Naive thymus-derived CD4-positive, alpha-beta T cell (primary cell): ENCODE results near the gene POC1B. TPM values are rescaled to one million over a fixed set of nuclear protein-coding genes. Genes with fewer than 3 reads are reported as not detected.

Experiments
- ATAC-seq: fragments of 150-1000 bp; cut with Tn5 transposase; 2 replicates; pipeline ENCODE4 v1.10.0; 2021; ENCODE audit warnings: mild to moderate bottlenecking, moderate library complexity
- CTCF ChIA-PET: fragments of 350-600 bp; sonication (Branson Sonifier 250); formaldehyde crosslinking; loops from one replicate; lab custom pipeline; 2021; ENCODE audit warnings: antibody characterized with exemption; lab: Charles Lee
- POLR2A ChIA-PET: fragments of 350-600 bp; sonication (Branson Sonifier 250); formaldehyde crosslinking; loops from one replicate; lab custom pipeline; 2021; ENCODE audit warnings: antibody characterized with exemption, inconsistent platforms; lab: Charles Lee
- DNase-seq, 9 donors: peaks; one replicate each; pipeline versions ENCODE4 v3.0.0 to v3.0.0-alpha.2; 2020 to 2022; ENCODE audit warnings: mixed read lengths in 1 of 9
- H3K27ac ChIP-seq: one replicate; pipeline ENCODE4 v1.7.0; 2013; ENCODE audit warnings: mild to moderate bottlenecking, low read depth, low read length, moderate library complexity
- H3K27me3 ChIP-seq, 2 donors: one replicate each; pipeline ENCODE4 v1.7.0; 2013; ENCODE audit warnings: low read length in 2 of 2, mild to moderate bottlenecking in 2 of 2, moderate library complexity in 2 of 2; ENCODE audit not compliant: control insufficient read depth in 2 of 2, insufficient read depth in 2 of 2
- H3K36me3 ChIP-seq, 3 experiments: 1 replicate in 2 of 3; 2 replicates in 1 of 3; pipeline ENCODE4 v1.7.0; 2013; ENCODE audit warnings: low read length in 3 of 3, mild to moderate bottlenecking in 3 of 3, moderate library complexity in 1 of 3; ENCODE audit not compliant: insufficient read depth in 3 of 3, control insufficient read depth in 2 of 3
- H3K4me1 ChIP-seq, 2 donors: one replicate each; pipeline ENCODE4 v1.7.0; 2013; ENCODE audit warnings: low read length in 2 of 2, mild to moderate bottlenecking in 2 of 2, moderate library complexity in 1 of 2; ENCODE audit not compliant: control insufficient read depth in 2 of 2, insufficient read depth in 2 of 2
- H3K4me3 ChIP-seq: 2 replicates; pipeline ENCODE4 v1.7.0; 2013; ENCODE audit warnings: mild to moderate bottlenecking, low read length
- H3K9me3 ChIP-seq, 3 experiments: 1 replicate in 2 of 3; 2 replicates in 1 of 3; pipeline ENCODE4 v1.7.0; 2013; ENCODE audit warnings: low read length in 3 of 3; ENCODE audit not compliant: control insufficient read depth in 2 of 3
- H3K27ac Mint-ChIP-seq, 9 donors: one replicate each; pipeline ENCODE4 v1.8.0; 2020 to 2022; ENCODE audit warnings: mixed read lengths in 9 of 9, mild to moderate bottlenecking in 8 of 9, moderate library complexity in 5 of 9, inconsistent platforms in 2 of 9
- H3K27me3 Mint-ChIP-seq, 5 donors: one replicate each; pipeline ENCODE4 v1.8.0; 2021 to 2022; ENCODE audit warnings: mixed read lengths in 5 of 5, mild to moderate bottlenecking in 1 of 5
- H3K36me3 Mint-ChIP-seq, 5 donors: one replicate each; pipeline ENCODE4 v1.8.0; 2020 to 2022; ENCODE audit warnings: mixed read lengths in 5 of 5, mild to moderate bottlenecking in 3 of 5, inconsistent platforms in 1 of 5
- H3K4me1 Mint-ChIP-seq, 7 donors: one replicate each; pipeline ENCODE4 v1.8.0; 2020 to 2022; ENCODE audit warnings: mixed read lengths in 7 of 7, mild to moderate bottlenecking in 3 of 7, inconsistent platforms in 1 of 7
- H3K4me3 Mint-ChIP-seq, 10 donors: one replicate each; pipeline ENCODE4 v1.8.0; 2020 to 2022; ENCODE audit warnings: mild to moderate bottlenecking in 10 of 10, mixed read lengths in 10 of 10, moderate library complexity in 6 of 10, inconsistent platforms in 2 of 10
- H3K9me3 Mint-ChIP-seq, 11 donors: one replicate each; pipeline ENCODE4 v1.8.0; 2020 to 2022; ENCODE audit warnings: mixed read lengths in 11 of 11, mild to moderate bottlenecking in 4 of 11, inconsistent platforms in 1 of 11, moderate library complexity in 1 of 11
- intact Hi-C, 2 donors: fragments of 100-400 bp; cut with micrococcal nuclease; formaldehyde crosslinking; loops; one replicate each; pipeline ENCODE4 v1.15.1; 2023
- polyA plus RNA-seq, 2 donors: library from polyadenylated mRNA; unstranded; fragments of 300-500 nt; fragmentation: Illumina TruSeq; gene quantifications; one replicate each; pipeline ENCODE4 v1.2.3, GENCODE V29; 2021
- total RNA-seq, 6 experiments: library from RNA in 5 of 6; stranded (reverse) in 5 of 6; gene quantifications; 1 replicate in 5 of 6; 2 replicates in 1 of 6; pipeline ENCODE4 v1.2.3 and lab custom pipeline; 2021 to 2026

The POC1B gene
- total and polyA plus RNA-seq, 7 experiments from 2014 or later, result 19.4 to 38.7 (median 23.4) TPM

DNA sequence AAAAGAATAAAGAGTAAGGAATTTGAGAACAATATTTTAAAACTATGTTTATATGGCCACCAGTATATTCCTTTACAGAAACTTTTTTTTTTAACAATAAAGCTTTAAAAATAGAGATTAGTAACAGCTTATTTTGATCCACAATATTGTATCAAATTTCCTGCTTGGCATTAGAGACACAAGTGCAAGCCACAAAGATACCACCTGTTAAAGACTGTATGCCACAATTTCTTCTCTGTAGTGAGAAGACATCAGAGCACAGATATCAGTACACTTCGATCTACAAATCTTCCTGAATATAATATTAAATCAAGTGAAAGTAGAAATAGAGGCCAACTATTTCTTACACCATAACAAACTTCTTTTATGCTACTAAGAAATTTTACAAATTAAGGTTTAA, 69.3 kb downstream of the POC1B start:
- no peak overlapping the region for H3K4me3 Mint-ChIP-seq
- H3K27me3 ChIP-seq, result no peaks in the 10 kb centered on the region
- H3K27ac Mint-ChIP-seq, result no peak overlapping the region
- peaks cover 4 to 28% (median 9%) of the 10 kb centered on the region in 5 donors for H3K36me3 Mint-ChIP-seq
- H3K27ac ChIP-seq, result no peak overlapping the region
- no peak for DNase-seq
- ChIA-PET POLR2A (no interaction called here), CTCF (no interaction called here)
- H3K9me3 Mint-ChIP-seq, result no peaks in the 10 kb centered on the region
- ATAC-seq, result no peak
- peaks cover 0 to 9% of the 10 kb centered on the region in 2 donors for H3K4me1 ChIP-seq
- peaks cover 4 to 40% (median 8%) of the 10 kb centered on the region in 7 donors for H3K4me1 Mint-ChIP-seq
- intact Hi-C loops, result no loop called here
- no peaks in the 10 kb centered on the region for H3K36me3 ChIP-seq
- no peaks in the 10 kb centered on the region for H3K9me3 ChIP-seq
- H3K4me3 ChIP-seq, result no peak overlapping the region
- no peaks in the 10 kb centered on the region for H3K27me3 Mint-ChIP-seq

GRCh38 chr12:89454080-89454848, 71.6 kb downstream of the POC1B start:
- peaks cover 4 to 32% (median 14%) of the 10 kb centered on the region in 5 donors for H3K36me3 Mint-ChIP-seq
- peaks cover 0 to 9% of the 10 kb centered on the region in 2 donors for H3K4me1 ChIP-seq
- DNase-seq, result no peak
- no peak overlapping the region for H3K27ac ChIP-seq
- H3K9me3 Mint-ChIP-seq, result no peaks in the 10 kb centered on the region
- ChIA-PET POLR2A (no interaction called here), CTCF (no interaction called here)
- no peaks in the 10 kb centered on the region for H3K27me3 ChIP-seq
- no peak overlapping the region for H3K4me3 Mint-ChIP-seq
- H3K36me3 ChIP-seq, result no peaks in the 10 kb centered on the region
- intact Hi-C loops, result no loop called here
- H3K27ac Mint-ChIP-seq, result peak overlapping the region in 1 of 9 donors; percentile 42
- no peaks in the 10 kb centered on the region for H3K9me3 ChIP-seq
- H3K4me3 ChIP-seq, result no peak overlapping the region
- no peak for ATAC-seq
- H3K4me1 Mint-ChIP-seq, result peaks cover 4 to 39% (median 7%) of the 10 kb centered on the region in 7 donors
- H3K27me3 Mint-ChIP-seq, result no peaks in the 10 kb centered on the region

DNA sequence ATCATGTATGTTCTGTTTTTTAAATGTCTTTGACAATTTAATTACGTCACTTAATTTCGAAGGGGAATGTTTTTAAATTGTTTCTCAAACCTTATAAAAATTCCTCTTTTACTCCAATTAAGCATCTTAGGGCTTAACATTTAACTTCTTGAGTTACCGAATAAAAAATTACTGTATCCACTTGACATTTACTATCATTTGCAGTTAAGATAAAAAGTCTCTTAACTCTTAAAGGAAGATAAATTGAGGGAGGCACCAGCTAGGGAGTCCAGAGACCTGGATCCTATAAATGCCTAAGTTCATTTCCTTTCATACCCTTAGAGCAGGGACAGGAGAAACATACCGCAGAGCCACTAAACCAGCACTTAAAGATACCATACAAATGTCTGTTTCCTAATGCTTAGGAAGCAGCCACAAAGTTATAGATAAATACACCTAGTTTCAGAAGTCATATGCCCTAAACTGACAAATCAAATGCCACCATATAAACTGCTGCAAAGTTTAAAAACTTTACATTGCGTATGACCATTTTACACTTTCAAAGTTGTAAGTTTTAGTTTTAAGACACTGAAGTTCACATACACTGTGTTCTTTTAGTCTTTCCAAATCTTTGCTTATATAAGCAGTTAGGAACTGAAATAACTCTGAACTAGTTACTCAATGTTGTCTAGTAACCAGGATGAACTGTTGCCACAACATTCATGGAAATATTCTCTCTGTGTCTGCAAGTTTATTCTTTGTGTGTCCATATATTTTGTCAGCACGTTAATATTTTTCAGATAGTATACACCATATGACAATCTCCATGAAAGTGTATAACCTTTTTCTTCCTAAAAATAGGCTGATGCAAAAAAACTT, 72.5 kb downstream of the POC1B start:
- H3K4me1 Mint-ChIP-seq, result peaks cover 4 to 39% (median 7%) of the 10 kb centered on the region in 7 donors
- Histone ChIP-seq H3K27ac (no peak overlapping the region), H3K4me3 (no peak overlapping the region), H3K36me3 (no peaks in the 10 kb centered on the region), H3K27me3 (no peaks in the 10 kb centered on the region), H3K9me3 (no peaks in the 10 kb centered on the region), H3K4me1 (peaks cover 0 to 9% of the 10 kb centered on the region in 2 donors)
- no peaks in the 10 kb centered on the region for H3K9me3 Mint-ChIP-seq
- POLR2A ChIA-PET, result no interaction called here
- DNase-seq, result no peak
- peaks cover 4 to 34% (median 13%) of the 10 kb centered on the region in 5 donors for H3K36me3 Mint-ChIP-seq
- CTCF ChIA-PET, result no interaction called here
- H3K27ac Mint-ChIP-seq, result no peak overlapping the region
- H3K4me3 Mint-ChIP-seq, result no peak overlapping the region
- no peaks in the 10 kb centered on the region for H3K27me3 Mint-ChIP-seq
- no peak for ATAC-seq
- intact Hi-C loops, result no loop called here

GRCh38 chr12:89451841-89452251, 74.0 kb downstream of the POC1B start:
- H3K27ac Mint-ChIP-seq, result no peak overlapping the region
- no peak for ATAC-seq
- no peaks in the 10 kb centered on the region for H3K36me3 ChIP-seq
- H3K4me3 Mint-ChIP-seq, result no peak overlapping the region
- peaks cover 8 to 37% (median 21%) of the 10 kb centered on the region in 5 donors for H3K36me3 Mint-ChIP-seq
- H3K27me3 Mint-ChIP-seq, result no peaks in the 10 kb centered on the region
- POLR2A ChIA-PET, result no interaction called here
- H3K9me3 ChIP-seq, result no peaks in the 10 kb centered on the region
- peaks cover 4 to 30% (median 7%) of the 10 kb centered on the region in 7 donors for H3K4me1 Mint-ChIP-seq
- peaks cover 0 to 5% of the 10 kb centered on the region in 2 donors for H3K4me1 ChIP-seq
- H3K27me3 ChIP-seq, result no peaks in the 10 kb centered on the region
- CTCF ChIA-PET, result interaction anchor here (0.6 to 2.0 kb wide), 3 partner anchors 10 to 434 kb away, joined by 3 to 10 read pairs (median 4); no protein-coding TSS in a partner anchor
- H3K4me3 ChIP-seq, result no peak overlapping the region
- intact Hi-C loops, result no loop called here
- peaks cover 0 to 2% (median 0%) of the 10 kb centered on the region in 11 donors for H3K9me3 Mint-ChIP-seq
- no peak overlapping the region for H3K27ac ChIP-seq
- no peak for DNase-seq

DNA sequence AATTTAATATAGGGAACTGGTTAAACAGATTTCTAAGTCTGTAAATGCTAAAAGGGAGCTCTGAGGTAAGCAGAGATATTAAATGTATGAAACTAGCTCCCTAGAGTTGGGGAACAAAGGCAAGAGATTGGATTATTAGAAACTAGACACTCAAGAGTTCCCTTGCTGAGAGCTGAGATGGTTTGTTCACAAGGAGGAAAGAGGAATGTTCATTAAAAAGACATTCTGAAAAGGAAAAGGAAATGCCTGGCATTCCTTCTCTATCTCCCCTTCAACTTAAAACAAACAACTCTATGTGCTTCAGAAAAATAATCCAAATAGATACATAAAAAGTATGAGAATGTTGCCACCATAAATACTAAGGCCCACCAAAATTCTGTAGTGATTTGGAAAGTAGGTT, 74.9 kb downstream of the POC1B start:
- DNase-seq (no peak), ATAC-seq (no peak)
- intact Hi-C loops, result no loop called here
- no peaks in the 10 kb centered on the region for H3K4me1 ChIP-seq
- POLR2A ChIA-PET, result no interaction called here
- H3K9me3 ChIP-seq, result no peaks in the 10 kb centered on the region
- H3K36me3 ChIP-seq, result no peaks in the 10 kb centered on the region
- Mint-ChIP-seq H3K4me3 (no peak overlapping the region), H3K27me3 (no peaks in the 10 kb centered on the region), H3K9me3 (peaks cover 0 to 4% (median 0%) of the 10 kb centered on the region in 11 donors), H3K27ac (no peak overlapping the region), H3K4me1 (peaks cover 4 to 27% (median 7%) of the 10 kb centered on the region in 7 donors), H3K36me3 (peaks cover 8 to 43% (median 28%) of the 10 kb centered on the region in 5 donors)
- H3K27ac ChIP-seq, result no peak overlapping the region
- CTCF ChIA-PET, result interaction anchor here (0.6 to 2.0 kb wide), 2 partner anchors 11 to 47 kb away, joined by 4 to 10 read pairs; no protein-coding TSS in a partner anchor
- H3K27me3 ChIP-seq, result no peaks in the 10 kb centered on the region
- H3K4me3 ChIP-seq, result no peak overlapping the region

DNA sequence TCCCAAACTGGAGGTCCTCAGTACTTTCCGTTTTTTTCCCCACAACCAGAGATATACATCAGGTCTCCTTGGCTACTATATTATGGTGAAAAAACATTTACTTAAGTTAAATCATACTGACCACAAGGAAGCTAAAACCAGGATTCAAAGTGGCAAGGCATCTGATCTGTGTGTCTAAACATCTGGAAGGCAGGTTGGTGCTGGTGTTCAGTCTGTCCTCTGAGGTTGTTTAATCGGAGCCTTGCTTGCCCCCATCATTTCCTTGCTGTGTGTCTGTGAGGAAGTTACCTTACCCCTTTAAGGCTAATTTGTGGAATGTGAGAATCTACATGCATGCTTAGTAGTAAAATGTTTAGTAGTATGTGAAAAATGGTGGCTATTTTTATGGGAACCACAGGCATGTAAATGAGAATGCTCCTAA, 76.9 kb downstream of the POC1B start:
- peaks cover 0 to 16% (median 0%) of the 10 kb centered on the region in 11 donors for H3K9me3 Mint-ChIP-seq
- no peak for ATAC-seq
- intact Hi-C loops, result no loop called here
- DNase-seq, result no peak
- H3K36me3 Mint-ChIP-seq, result peaks cover 5 to 41% (median 29%) of the 10 kb centered on the region in 5 donors
- H3K36me3 ChIP-seq, result no peaks in the 10 kb centered on the region
- no peaks in the 10 kb centered on the region for H3K4me1 ChIP-seq
- no peaks in the 10 kb centered on the region for H3K27me3 Mint-ChIP-seq
- H3K4me1 Mint-ChIP-seq, result peaks cover 0 to 18% (median 0%) of the 10 kb centered on the region in 7 donors
- H3K9me3 ChIP-seq, result no peaks in the 10 kb centered on the region
- H3K27ac ChIP-seq, result no peak overlapping the region
- H3K4me3 ChIP-seq, result no peak overlapping the region
- POLR2A ChIA-PET, result no interaction called here
- CTCF ChIA-PET, result no interaction called here
- H3K27ac Mint-ChIP-seq, result no peak overlapping the region
- no peaks in the 10 kb centered on the region for H3K27me3 ChIP-seq
- H3K4me3 Mint-ChIP-seq, result no peak overlapping the region
